HG03097 (cell line): ENCODE measurements around the gene TMEM187.

Experiments used
- ATAC-seq: cut with Tn5 transposase; IDR thresholded peaks from one replicate; pipeline ENCODE4 v1.9.1; 2021; ENCODE audit not compliant: unreplicated experiment, low FRiP score

TMEM187 gene

DNA sequence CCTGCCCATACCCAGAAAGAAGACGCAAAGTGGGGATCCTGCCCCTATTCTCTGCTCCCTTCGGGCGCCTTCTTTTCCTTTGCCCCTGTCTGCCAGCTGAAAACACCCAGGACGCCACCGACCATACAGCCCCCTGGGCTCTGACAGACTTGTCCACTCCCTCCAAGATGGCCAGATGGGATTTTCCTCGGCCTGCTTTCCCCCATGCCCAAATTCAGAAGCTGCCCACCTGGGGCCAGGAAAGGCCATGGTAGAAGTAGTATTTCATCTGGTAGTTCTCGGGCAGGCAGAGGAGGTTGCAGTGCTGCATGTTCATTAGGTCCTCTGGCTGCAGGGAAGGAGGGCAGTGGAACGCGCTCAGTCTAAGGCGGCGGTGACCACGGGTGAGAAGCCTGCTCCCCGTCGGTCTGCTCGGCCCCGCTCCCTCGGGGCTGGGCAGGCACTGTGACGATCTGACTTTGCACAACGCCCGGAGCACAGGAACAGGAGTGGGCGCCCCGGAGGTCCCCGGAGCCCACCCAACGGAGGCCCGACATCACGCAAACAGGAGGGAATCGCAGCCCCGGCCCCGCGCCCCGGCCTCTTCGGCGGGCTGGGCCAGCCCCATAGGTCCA, 38.3 kb upstream of the TMEM187 start:
- peak; percentile 9 for ATAC-seq

DNA sequence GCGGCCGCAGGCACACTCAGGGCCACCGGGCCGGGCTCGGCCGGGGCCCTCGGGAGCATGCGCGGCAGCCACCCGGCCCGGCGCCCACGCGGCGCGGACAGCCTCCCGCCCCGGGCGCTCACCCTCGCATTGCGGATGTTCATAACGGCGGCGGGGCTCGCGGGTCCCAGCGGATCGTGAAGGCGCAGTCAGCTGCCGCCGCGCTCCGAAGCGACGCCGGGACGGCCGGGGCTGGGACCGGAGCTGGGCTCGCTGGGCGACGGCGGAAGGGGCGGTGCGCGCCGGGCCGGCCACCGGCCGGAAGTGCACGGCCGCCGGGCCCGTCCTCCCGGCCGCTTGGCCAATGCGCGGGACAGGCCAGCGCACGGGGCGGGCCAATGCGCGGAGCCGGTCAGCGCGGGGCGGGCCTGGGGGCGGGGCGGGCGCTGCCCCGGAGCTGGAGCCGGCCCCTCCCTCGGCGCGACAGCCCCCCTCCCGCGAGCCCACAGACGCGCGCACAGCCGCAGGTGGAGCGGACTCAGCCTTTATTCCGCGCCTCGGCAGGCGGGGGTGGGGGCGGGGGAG, 37.7 kb upstream of the TMEM187 start, which contains the start of gene NAA10:
NAA10 (minus strand) TSS at position 276 of the 564 bp plus-strand sequence; CDS start at position 143, 133 bp downstream.
- peak; percentile 70 for ATAC-seq

DNA sequence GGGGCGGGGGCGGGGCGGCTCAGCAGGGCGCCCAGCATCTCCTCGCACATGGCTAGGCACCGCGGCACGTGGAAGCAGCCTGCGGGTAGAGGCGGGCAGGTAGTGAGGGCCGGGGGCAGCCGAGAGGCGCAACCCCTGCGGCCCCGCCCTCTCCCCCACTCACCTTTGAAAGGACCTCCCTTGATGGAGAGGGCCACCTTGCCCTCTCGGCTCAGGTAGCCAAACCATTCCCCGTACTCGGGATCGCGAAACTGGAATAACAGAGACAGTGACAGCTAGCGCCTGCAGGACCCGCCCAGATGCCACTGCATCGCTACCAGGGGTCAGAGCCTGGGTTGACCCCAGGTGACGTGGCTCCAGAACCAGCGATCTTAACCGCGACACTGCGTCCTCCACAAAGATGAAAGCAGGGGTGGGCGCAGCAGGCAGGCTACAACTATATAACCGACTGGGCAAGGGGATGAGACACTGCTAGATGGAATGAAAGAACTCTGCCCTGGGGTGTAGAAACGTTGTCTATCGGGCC, 37.2 kb upstream of the TMEM187 start:
- ATAC-seq = peak; percentile 6

DNA sequence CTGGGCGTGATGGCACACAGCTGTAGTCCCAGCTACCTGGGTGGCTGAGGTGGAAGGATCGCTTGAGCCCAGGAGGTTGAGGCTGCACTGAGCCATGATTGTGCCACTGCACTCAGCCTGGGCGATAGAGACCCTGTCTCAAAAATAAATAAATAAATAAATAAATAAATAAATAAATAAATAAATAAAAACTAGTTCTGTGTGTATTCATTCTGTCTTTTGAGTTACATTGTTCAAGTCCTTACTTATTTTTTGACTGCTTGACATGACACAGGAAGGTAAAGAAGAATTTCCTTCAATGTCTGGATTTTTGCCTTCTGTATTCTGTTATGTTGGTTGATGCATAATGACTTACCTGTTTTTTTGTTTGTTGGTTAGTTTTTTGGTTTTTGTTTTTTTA, 35.5 kb upstream of the TMEM187 start:
- ATAC-seq = no peak

DNA sequence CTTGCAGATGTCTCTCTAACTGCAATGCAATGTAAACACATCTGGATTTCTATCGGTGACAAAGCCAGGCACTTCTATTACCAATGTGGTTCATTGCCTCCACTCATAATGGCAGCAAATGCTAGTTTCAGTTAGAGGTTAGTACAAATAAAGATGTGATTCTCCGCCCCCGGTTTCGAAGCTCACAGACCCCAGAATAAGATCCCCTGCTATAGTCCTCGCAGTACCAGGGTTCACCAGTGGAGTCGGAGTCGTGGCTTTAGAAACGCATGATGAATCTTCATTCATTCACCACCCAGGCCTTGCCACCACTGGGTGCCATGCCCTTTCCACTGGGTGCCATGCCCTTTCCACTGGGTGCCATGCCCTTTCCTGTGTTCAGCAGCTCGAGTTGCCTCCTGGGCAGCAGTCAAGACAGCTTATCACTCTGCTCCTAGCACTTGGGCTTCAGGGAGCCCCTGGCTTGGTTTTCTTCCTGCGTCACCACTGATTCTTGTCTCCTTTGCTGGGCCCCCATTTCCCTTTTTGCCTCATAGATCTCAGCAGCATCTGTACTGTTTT, 34.2 kb upstream of the TMEM187 start:
- no peak for ATAC-seq

DNA sequence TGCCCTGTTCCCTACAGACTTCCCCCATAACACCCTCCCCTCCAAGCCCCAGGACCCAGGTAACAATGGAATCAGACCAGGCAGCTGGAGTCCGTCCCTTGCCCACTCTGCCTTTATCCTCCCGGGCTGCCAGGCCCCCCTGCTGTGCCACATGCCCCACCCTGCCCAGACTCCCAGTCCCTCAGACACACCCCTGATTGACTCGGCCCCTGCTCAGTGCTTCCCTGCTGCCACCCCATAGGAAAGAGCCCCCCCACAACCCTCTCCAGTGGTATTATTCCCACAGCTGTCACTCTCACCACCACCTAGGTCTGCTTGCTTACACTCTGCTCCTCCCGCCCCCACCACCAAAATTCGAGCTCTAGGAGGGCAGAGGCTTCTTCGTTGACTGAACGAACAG, 33.0 kb upstream of the TMEM187 start:
- no peak for ATAC-seq

DNA sequence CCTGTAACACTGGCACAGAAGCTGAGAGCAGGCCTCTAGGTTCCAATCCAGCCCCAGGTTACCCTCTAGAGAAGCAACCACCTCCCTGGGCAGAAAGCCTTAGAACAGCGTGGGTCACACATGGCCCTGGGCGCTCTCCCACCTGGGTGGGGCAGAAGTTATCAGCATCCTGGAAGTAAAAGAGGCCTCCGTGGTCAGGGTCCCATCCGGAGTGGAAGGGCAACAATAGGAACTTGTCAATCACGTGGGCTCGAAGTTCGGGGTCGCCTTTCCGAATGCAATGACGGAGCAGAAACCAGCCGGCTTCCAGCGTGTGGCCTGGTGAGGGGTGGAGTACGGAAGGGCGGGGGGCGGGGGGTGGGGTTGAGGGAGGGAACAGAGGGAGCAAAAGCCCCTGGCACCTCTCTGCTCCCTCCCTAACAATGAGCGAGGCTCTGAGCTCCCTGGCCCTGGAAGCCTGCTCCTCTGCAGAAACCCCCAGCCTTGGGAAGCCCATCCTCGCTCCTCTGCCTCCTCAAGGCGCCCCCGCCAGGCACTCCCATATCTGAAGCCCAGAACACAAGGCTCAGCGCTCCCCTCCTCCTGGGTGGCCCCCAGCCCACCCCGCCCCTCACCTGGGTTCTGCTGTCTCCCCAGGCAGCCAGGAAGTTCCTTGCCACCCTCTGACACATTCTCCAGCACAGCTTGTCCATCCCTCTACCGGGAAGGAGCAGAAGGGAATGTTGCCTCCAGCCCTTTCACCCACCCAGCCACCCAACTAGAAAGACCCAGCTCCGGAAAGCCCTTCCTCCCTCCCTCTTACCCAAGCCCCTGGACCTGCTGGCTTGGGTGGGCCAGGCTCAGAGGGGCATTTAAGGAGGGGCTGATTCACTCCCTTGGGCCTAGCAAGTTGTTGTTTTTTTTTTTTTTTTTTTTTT, 31.0 kb upstream of the TMEM187 start:
- no peak for ATAC-seq

DNA sequence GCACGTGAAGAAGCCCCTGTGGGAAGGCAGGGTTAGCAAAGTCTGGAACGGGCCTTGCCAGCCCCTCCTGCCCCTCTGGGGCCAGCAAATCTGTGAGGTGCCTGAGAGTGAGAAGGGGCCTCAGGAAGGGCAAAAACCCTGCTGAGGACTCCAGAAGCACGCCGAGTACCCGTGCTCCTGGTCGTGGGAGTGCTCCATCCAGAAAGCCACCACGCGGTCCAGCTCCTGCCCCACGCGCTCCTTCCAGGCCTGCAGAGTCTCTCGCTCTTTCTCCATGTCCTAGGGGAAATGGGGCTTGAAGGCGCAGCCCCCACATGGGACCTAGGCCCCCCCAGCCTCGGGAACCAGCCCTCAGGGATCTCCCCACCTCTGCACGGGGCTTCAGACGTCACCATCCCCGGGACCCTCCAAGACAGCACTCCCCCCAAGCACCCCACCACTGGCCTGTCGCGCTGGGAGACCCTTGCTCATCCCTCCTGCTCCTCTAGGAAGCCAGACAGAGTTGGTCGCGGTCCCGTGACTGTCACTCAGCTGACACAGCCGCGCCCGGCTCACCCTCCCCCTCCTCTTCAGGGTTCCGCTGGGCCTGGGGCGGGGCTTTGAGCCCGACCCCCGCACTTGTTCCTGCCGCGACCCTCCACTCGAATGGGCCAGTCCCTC, 28.3 kb upstream of the TMEM187 start, which contains the start of gene RENBP:
RENBP (minus strand) TSS at position 504 of the 660 bp plus-strand sequence; CDS start at position 471, 33 bp downstream.
- ATAC-seq = no peak

DNA sequence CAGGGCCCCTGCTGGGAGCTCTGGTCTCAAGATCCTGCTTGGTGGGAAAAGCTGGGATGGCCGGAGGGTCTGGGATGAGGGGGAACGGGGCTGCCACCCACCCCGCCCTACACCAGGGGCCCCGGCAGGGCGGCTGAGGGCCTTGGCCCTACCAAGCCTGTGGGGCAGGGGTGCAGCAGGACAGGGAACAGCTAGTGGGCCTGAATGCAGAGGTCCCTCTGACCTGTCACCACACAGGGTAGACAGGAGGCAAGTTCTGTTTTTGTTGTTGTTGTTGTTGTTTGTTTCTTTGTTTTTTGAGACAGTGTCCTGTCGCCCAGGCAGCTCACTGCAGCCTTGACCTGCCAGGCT, 27.8 kb upstream of the TMEM187 start:
- no peak for ATAC-seq

DNA sequence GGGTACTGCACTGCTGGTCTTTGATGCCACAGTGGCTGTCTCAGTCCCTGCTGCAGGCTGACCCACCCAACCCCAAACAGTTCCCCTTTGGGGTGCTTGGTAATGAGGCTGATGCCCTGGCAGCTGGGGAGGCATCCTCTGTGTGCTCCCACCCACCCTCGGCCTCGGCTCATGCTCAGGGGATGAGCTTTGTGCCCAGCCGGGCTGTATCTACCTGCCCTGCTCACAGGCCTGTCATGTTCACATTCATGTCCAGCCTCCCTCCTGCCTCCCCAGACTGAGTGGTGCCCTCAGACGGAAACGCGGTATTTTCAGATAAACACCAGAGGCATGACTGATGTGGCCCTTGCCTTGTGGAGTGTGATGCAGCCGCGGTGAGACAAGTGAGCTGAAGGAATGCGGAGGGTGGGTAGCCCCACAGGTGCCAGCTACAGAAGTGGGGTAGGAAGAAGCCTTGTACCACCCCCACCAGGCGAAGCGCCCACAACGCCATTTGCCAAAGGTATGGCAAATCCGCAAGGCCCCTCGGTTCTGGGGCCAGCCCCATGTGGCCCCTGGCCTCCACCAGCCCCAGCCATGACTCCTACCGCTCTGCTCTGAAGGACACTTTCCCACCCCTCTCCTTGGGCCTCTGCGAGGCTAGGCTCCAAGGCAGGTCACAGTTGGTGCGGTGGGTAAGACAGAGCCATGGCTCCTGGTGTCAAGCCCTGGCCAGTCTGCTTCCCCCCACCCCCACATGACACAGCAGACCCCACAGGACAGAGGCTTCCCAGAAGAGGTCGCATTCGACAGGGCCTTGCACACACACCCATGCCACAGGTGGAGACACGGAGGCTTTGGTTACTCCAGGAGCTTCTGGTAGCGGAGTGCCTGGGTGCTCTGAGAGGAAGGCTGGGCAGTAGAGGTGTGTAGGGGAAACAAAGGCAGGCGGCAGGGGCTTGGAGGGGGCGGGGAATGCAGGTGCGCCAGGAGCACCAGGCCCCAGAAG, 26.3 kb upstream of the TMEM187 start:
- no peak for ATAC-seq

DNA sequence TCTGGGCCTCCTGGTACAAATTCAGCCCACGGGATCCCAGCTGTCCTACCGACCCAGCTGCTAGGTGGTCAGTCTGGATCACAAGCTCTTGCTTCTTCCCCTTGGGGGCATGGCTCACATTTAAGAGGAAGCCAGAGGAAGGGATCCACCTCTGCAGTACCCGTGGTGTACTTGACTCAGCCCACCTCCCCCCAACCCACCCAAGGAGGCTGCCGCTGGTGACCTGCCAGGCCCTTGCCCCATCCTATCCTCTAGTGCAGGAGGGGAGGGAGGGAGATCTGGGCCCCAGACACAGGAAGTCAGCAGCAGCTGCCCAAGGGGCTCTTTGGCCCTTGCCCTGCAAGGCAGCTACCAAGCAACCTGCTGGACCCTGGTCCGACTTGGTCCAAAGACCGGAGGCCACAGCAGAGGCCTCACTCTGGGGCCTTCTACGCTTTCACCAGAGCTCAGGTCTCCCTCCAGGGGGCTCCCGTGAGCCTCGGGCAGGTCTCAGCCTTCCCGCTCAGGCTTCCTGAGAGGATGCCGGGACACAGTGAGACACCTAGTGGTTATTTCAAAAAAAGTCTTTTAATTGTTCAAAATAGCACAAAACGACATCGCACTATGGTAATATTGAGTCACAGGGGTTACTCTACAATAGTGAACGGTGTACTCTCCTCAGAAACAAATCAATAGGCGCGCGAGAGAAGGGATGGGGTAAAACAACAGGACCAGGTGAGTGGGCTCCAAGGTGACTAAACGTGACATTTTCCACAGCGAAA, 25.4 kb upstream of the TMEM187 start:
- peak; percentile 70 for ATAC-seq

DNA sequence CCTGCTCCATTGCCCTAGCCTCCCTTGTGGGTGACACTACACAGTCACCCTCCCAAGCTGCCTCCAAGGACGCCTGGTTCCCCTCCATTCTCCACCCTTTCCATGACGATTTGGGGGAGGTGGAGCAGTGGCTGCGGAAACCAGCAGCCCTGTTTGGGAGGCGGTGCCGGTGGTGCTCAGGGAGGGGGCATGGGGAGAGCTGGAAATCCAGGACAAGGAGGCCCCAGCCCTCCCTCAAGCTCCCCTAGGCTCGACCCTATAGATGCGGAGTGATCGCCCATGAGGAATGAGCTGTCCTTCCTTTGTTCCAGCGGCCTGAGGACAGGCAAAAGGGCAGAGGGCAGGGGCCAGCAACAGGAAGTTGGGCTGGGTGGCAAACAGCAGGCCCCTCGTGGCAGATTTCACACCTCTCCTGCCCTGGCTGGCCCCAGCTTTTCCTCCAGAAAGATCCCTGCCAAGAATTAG, 24.5 kb upstream of the TMEM187 start:
- no peak for ATAC-seq

DNA sequence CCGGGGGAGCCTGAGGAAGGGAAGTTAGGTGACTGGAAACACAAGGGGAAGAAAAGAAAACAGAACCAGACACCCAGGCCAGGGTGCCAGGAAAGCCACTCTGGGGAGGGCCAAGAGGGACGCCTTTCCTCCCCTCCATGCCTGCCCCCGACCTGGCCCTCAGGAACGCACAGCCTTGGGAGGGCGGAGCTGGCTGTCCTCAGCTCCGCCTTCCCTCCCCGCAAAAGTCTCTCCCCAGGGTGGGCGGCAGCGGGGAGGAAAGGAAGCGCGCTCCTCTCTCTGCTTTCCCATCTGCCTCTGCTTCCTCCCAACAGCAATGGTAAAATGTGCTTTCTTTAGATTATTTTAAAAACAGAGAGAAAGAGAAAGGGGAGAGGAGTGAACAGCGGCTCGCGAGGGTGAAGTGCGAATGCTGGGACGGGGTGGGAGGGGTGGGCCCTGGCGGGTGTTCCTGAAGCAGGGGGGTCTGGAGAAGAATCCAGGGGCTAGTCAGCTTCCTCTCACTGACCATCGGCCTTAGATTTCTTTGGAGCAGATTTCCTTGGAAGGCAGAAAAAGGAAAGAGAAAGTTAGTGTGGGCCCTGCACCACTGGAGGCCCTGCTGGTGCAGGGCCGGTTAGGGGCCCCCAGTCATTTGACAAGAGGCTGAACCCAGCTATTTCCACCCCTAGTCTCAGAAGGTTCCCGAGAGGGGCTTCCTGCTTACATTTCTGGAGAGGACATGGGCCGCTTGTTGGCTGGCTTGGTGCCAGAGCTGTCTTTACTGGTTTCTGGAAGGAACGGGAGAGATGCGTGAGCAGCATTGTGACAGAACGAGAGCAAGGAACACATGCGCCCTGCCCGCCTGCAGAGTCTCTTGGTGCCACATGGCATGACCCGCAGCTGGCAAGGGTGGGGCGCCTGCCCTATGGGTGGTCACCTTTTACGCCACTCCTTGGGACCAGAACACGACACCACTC, 23.4 kb upstream of the TMEM187 start:
- no peak for ATAC-seq

DNA sequence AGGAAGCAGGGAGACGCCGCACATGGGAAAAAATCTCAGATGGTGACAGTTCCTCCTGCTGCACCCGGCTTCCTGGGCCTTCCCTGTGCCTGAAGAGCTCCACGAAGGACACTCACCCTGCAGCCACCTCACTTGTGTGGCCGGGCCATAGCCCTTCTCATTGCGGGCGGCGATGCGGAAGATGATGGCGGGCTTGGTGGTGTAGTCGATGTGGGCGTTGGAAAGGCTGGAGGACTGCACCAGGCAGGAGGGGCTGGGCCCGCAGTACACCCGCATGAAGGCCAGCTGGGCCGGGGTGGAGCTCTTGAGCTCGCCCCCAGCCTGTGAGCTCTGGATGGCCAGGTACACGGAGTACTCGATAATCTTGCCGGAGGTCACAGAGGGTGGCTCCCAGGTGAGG, 22.4 kb upstream of the TMEM187 start:
- no peak for ATAC-seq

DNA sequence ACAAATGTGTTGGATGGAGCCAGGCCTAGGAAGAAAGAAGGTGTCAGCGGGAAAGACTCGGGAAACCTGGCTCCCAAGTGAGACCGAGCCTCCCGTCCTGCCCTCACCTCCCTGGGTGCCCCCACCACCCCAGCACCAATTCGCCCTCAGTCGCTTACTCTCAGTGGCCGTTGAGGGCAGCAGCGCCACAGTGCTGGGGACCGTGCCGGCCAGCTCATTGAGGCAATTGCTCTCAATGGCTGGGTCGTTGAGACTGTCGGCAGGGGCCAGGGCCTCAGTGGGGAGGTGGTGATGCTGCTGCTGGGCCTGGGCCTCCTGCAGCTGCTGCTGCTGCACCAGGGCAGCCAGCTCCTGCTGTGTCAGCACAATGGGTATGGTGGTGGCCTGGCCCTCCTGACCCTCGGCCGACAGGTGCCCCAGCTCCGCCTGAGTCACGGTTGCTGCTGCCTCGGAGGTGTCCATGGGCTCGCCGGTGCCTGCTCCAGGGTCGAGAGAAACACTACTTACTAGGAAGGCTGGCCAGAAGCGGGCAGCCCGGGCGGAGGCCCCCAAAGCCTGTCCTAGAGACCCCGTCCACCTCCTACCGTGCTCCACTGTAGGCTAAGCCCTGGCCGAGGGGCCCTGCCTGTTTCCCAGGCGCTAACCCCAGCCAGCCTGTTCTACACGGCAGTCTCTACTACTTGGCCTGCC, 20.7 kb upstream of the TMEM187 start:
- no peak for ATAC-seq

DNA sequence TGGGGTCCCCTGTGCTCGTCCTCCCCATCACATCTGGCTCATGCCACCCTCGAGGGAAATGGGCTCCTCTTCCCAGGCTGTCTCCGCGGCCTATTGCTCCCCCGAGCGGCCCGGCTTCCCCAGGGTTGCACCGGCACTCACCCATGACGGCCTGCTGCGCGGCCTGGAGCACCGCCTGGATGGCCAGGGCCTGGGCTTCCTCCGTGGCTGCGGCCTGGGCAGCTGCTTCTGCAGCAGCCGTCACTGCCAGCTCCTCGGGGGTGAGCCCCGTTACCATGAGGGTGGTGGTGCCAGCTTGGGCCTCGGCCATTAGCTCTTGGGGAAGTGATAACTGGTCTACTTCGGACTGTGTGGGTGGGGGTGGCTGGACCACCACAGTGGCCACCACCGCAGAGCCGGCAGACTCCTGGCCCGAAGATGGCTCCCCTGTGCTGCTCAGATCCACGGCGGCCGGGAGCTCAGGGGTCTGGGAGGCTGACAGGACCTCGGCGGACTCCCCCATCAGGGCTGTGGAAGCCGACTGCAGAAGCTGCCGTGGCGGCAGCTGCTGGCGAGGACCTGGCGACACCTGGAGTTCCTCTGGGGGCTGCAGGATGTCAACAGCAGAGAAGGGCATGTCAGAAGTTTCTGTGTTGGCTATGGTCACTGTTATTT, 20.1 kb upstream of the TMEM187 start:
- ATAC-seq = no peak
